LNCaP clone FGC (cell line): ENCODE measurements around the gene RPL35.

Experiments used
- DNase-seq: peaks from one replicate; pipeline ENCODE4 v3.0.0-alpha.2; 2011; ENCODE audit warnings: low read depth
- H3K4me3 ChIP-seq: 2 replicates; pipeline ENCODE4 v1.5.1; 2011; ENCODE audit warnings: mild to moderate bottlenecking, low read depth, low read length, control low read depth
- CTCF ChIP-seq: IDR thresholded peaks from 2 replicates; pipeline ENCODE4 v1.5.1; 2012; ENCODE audit warnings: mild to moderate bottlenecking; ENCODE audit not compliant: control insufficient read depth, insufficient read depth; ENCODE audit errors: extremely low read depth

Gene RPL35

GRCh38 chr9:124894035-124894740 lies 32.4 kb upstream of the RPL35 start:
- no peak overlapping the region for H3K4me3 ChIP-seq
- TF ChIP-seq CTCF: no peak
- no peak for DNase-seq

- no peak overlapping the region for H3K4me3 ChIP-seq
- no peak for TF ChIP-seq CTCF
- no peak for DNase-seq
Measured at GRCh38 chr9:124890179-124890578, 28.4 kb upstream of the RPL35 start.

- no peak for TF ChIP-seq CTCF
- H3K4me3 ChIP-seq: no peak overlapping the region
Measured at GRCh38 chr9:124889006-124889405, 27.2 kb upstream of the RPL35 start.

GRCh38 chr9:124887832-124888231 lies 26.1 kb upstream of the RPL35 start:
- no peak for DNase-seq
- no peak for TF ChIP-seq CTCF
- H3K4me3 ChIP-seq: no peak overlapping the region

More at GRCh38 chr9:124889006-124889405, 27.2 kb upstream of the RPL35 start:
- no peak for DNase-seq

- DNase-seq: no peak
- TF ChIP-seq CTCF: no peak
- H3K4me3 ChIP-seq: no peak overlapping the region
Measured at GRCh38 chr9:124886866-124887492, 25.2 kb upstream of the RPL35 start.

- no peak overlapping the region for H3K4me3 ChIP-seq
- no peak for TF ChIP-seq CTCF
- DNase-seq: no peak
Measured at GRCh38 chr9:124886461-124886860, 24.7 kb upstream of the RPL35 start.

GRCh38 chr9:124885551-124885950 lies 23.8 kb upstream of the RPL35 start:
- no peak for TF ChIP-seq CTCF
- H3K4me3 ChIP-seq: no peak overlapping the region
- no peak for DNase-seq
